ENCODE measurements around the gene CNEP1R1. TPM values are rescaled to one million over a fixed set of nuclear protein-coding genes. Genes with fewer than 3 reads are reported as not detected.
A peak's percentile ranks its signal among the peaks of the same experiment; 100 is the strongest.

The CNEP1R1 gene
- total and polyA plus RNA-seq, 12 donors = 13.9 to 25.3 (median 19.9) TPM

DNA sequence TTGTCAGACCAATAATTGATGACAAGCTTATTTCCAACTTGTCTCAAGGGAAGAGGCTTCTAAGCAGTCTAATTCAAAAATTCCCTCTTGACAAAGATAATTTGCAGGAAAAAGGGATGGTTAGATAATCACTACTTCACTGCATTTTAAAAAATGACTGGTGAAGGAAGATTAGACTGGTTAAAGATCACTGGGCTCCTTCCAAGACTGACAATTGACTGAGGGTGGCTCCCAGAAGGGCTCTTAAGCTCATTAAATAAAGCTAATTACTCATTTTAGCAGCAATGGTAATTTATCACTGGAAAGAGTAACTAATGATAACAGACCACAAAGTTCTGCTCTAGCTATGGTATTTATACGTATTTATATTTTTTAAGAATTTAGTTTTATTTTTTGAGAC, 36.3 kb downstream of the CNEP1R1 start:
- 42 to 88% (median 78%) methylated on average over 1 of the region's 1 CpG for WGBS, 4 donors
- Histone ChIP-seq H3K27me3 (no peaks in the 10 kb centered on the region), H3K9me3 (replicated peaks in 1 of 3) (peaks cover 0 to 2% (median 0%) of the 10 kb centered on the region in 3 donors), H3K4me1 (replicated peaks in 1 of 2) (no peaks in the 10 kb centered on the region), H3K27ac (no peak overlapping the region), H3K36me3 (replicated peaks in 1 of 2) (no peaks in the 10 kb centered on the region), H3K4me3 (no peak overlapping the region)
- intact Hi-C loops (cut with DNase I) = no loop called here
- TF ChIP-seq POLR2A (IDR thresholded peaks at IDR 0.05) = no peak
- TF ChIP-seq, protein P1, sequence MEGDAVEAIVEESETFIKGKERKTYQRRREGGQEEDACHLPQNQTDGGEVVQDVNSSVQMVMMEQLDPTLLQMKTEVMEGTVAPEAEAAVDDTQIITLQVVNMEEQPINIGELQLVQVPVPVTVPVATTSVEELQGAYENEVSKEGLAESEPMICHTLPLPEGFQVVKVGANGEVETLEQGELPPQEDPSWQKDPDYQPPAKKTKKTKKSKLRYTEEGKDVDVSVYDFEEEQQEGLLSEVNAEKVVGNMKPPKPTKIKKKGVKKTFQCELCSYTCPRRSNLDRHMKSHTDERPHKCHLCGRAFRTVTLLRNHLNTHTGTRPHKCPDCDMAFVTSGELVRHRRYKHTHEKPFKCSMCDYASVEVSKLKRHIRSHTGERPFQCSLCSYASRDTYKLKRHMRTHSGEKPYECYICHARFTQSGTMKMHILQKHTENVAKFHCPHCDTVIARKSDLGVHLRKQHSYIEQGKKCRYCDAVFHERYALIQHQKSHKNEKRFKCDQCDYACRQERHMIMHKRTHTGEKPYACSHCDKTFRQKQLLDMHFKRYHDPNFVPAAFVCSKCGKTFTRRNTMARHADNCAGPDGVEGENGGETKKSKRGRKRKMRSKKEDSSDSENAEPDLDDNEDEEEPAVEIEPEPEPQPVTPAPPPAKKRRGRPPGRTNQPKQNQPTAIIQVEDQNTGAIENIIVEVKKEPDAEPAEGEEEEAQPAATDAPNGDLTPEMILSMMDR (IDR thresholded peaks at IDR 0.05) = no peak
- DNase-seq = no peak

DNA sequence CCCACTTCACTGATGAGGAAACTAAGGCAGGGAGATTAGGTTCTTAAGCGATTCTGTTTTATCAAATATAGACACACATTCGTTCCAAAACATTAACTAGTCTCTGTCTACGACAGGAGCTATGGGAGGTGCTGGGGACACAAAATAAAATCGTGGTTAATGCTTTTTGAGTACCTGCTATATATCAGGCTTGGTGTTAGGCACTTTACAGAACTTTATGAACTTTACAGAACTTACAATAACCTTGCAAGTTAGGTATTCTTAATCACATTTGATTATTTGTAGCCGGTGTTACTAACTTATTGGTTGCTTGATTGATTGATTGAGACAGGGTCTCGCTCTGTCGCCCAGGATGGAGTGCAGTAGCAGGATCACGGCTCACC, 40.2 kb downstream of the CNEP1R1 start:
- no peaks in the 10 kb centered on the region for H3K9me3 ChIP-seq (replicated peaks in 1 of 3)
- H3K27ac ChIP-seq = peak overlapping the region in 2 of 5 donors; percentile 97 to 99
- peak overlapping the region in 1 of 4 donors; percentile 94 for H3K4me3 ChIP-seq
- intact Hi-C loops (cut with DNase I) = loop anchor here in 1 of 2 donors (5.0 kb wide), 1 partner anchor 147 kb away; no protein-coding TSS in a partner anchor
- 70 to 81% (median 77%) methylated on average over 8 of the region's 8 CpGs for WGBS, 4 donors
- no peak for DNase-seq
- no peaks in the 10 kb centered on the region for H3K27me3 ChIP-seq
- no peaks in the 10 kb centered on the region for H3K36me3 ChIP-seq (replicated peaks in 1 of 2)
- no peak for TF ChIP-seq POLR2A (IDR thresholded peaks at IDR 0.05)
- TF ChIP-seq, protein P1 (IDR thresholded peaks at IDR 0.05) = no peak
- H3K4me1 ChIP-seq (replicated peaks in 1 of 2) = peaks cover 4 to 21% of the 10 kb centered on the region in 2 donors

- H3K27me3 ChIP-seq = no peaks in the 10 kb centered on the region
- intact Hi-C loops (cut with DNase I) = loop anchor here in 1 of 2 donors (5.0 kb wide), 1 partner anchor 146 kb away; no protein-coding TSS in a partner anchor
- TF ChIP-seq, protein P1 (IDR thresholded peaks at IDR 0.05) = peak in 1 of 6 experiments; percentile 0
- peak; percentile 47 to 76 for TF ChIP-seq POLR2A (IDR thresholded peaks at IDR 0.05)
- peak within 1 kb of the TSS; percentile 90 to 99 (median 97) for H3K27ac ChIP-seq
- H3K9me3 ChIP-seq (replicated peaks in 1 of 3) = no peaks in the 10 kb centered on the region
- peak; percentile 90 to 96 (median 93) for DNase-seq
- peak within 1 kb of the TSS; percentile 28 to 94 (median 80) for H3K4me3 ChIP-seq
- no peaks in the 10 kb centered on the region for H3K36me3 ChIP-seq (replicated peaks in 1 of 2)
- H3K4me1 ChIP-seq (replicated peaks in 1 of 2) = peaks cover 4 to 24% of the 10 kb centered on the region in 2 donors
- 3 to 9% (median 5%) methylated on average over 17 to 91 of the region's 91 CpGs for WGBS, 4 donors
These were observed 40.8 kb downstream of the CNEP1R1 start, which contains the start of gene HEATR3 for GRCh38 chr16:50065624-50066481. TSS of gene HEATR3 (plus strand) at chr16:50065970. CDS start at chr16:50066132, 162 bp downstream.

GRCh38 chr16:50066482-50067289, 41.7 kb downstream of the CNEP1R1 start:
- peak overlapping the region; percentile 90 to 99 (median 97) for H3K27ac ChIP-seq
- WGBS, 4 donors = 23 to 63% (median 34%) methylated on average over 11 to 34 of the region's 34 CpGs
- H3K4me3 ChIP-seq = peak overlapping the region; percentile 28 to 94 (median 80)
- H3K9me3 ChIP-seq (replicated peaks in 1 of 3) = no peaks in the 10 kb centered on the region
- intact Hi-C loops (cut with DNase I) = loop anchor here in 1 of 2 donors (5.0 kb wide), 1 partner anchor 146 kb away; no protein-coding TSS in a partner anchor
- H3K27me3 ChIP-seq = no peaks in the 10 kb centered on the region
- TF ChIP-seq, protein P1 (IDR thresholded peaks at IDR 0.05) = no peak
- H3K4me1 ChIP-seq (replicated peaks in 1 of 2) = peaks cover 4 to 28% of the 10 kb centered on the region in 2 donors
- no peaks in the 10 kb centered on the region for H3K36me3 ChIP-seq (replicated peaks in 1 of 2)
- DNase-seq = no peak
